Brain microvascular endothelial cell (primary cell): ENCODE results near the gene PDZRN4.

Source experiments
- DNase-seq: peaks from one replicate; pipeline ENCODE4 v3.0.0-alpha.2; 2020
- H3K27ac ChIP-seq: fragments of 250-450 bp; sonication (Bioruptor Pico); 2 replicates; pipeline ENCODE4 v1.5.1; 2020; ENCODE audit warnings: mild to moderate bottlenecking, moderate library complexity
- H3K27me3 ChIP-seq: fragments of 250-450 bp; sonication (Bioruptor Pico); replicated peaks from 2 replicates; pipeline ENCODE4 v1.5.1; 2020; ENCODE audit warnings: mild to moderate bottlenecking
- H3K36me3 ChIP-seq: fragments of 250-450 bp; sonication (Bioruptor Pico); replicated peaks from 2 replicates; pipeline ENCODE4 v1.5.1; 2020; ENCODE audit warnings: mild to moderate bottlenecking
- H3K4me3 ChIP-seq: 2 replicates; pipeline ENCODE4 v1.5.1; 2011; ENCODE audit warnings: low read depth, mild to moderate bottlenecking, control low read depth, low read length, moderate library complexity
- CTCF ChIP-seq: IDR thresholded peaks from 2 replicates; pipeline ENCODE4 v1.5.1; 2011; ENCODE audit warnings: low read depth, mild to moderate bottlenecking, moderate library complexity, low read length, control low read depth, inconsistent platforms; ENCODE audit errors: missing control alignments
- in situ Hi-C: cut with HindIII; loops from 2 replicates; pipeline ENCODE4 v1.10.0; 2017; ENCODE audit warnings: low sequenced_read_pairs, low pct_ligation_motif_present

Gene PDZRN4

GRCh38 chr12:41230756-41231155 is 42.6 kb downstream of the PDZRN4 start:
- Histone ChIP-seq H3K27me3 (no peaks in the 10 kb centered on the region), H3K4me3 (no peak overlapping the region), H3K36me3 (no peaks in the 10 kb centered on the region), H3K27ac (no peak overlapping the region)
- no peak for DNase-seq
- TF ChIP-seq CTCF, result no peak
- in situ Hi-C loops, result no loop called here

DNA sequence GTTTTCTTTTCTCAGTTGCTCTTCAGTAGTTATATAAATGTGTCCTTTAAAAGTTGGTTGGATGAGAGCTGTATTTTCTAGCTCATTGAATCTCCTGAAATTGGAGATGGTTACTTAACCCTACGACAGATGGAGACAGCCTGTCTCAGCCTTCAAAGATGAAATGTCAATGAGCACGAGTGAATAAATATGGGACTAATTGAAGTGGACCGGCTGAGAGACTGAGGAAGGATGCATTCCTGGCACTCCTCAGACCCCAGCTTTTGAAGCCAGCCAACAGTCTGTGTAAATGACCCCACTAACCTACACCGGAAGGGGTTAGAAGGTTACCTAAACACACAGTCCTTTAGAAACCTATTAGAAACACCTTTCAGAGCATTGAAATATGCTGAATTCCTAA is 46.6 kb downstream of the PDZRN4 start:
- H3K27me3 ChIP-seq, result no peaks in the 10 kb centered on the region
- H3K27ac ChIP-seq, result no peak overlapping the region
- in situ Hi-C loops, result no loop called here
- H3K4me3 ChIP-seq, result no peak overlapping the region
- H3K36me3 ChIP-seq, result no peaks in the 10 kb centered on the region
- DNase-seq, result no peak
- TF ChIP-seq CTCF, result no peak

DNA sequence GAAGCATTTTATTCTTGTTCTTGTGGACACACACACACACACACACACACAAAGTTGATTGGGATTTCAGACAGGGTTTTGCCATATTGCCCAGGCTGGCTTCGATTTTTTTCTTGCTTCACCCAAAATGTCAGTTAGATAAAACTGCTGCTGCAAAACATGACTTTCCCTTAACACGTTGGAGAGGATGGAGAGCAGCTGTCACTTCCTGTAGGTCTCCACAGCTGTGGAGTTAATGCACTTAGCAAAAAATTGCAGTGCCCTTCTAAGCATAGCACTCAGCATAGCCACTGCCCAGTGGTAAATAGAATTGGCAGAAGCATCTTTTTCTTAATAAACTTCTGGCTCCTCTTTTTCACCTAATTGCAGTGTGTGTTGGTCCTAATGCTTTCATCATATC is 54.5 kb downstream of the PDZRN4 start:
- DNase-seq, result no peak
- Histone ChIP-seq H3K27me3 (no peaks in the 10 kb centered on the region), H3K36me3 (no peaks in the 10 kb centered on the region), H3K27ac (no peak overlapping the region), H3K4me3 (no peak overlapping the region)
- in situ Hi-C loops, result no loop called here
- TF ChIP-seq CTCF, result no peak

DNA sequence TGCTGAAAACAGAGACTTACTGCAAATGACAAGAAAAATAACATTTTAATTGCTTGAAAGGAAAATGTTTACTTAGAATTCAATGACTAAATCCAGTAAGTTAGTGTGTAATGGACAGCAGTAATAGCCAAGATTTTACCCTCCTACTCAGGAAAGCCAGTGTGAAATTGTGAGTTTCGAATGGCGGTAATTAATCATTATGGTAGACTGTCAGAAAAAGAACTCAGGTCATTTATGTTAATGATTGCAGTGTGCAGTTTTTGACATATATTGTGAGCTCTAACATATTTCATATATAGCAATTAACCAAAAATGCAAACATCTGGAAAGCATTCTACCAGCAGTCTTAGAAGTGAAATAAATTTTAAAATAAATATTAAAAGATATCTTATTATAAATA is 60.3 kb downstream of the PDZRN4 start:
- no peak overlapping the region for H3K4me3 ChIP-seq
- no peak overlapping the region for H3K27ac ChIP-seq
- TF ChIP-seq CTCF, result no peak
- no peaks in the 10 kb centered on the region for H3K27me3 ChIP-seq
- in situ Hi-C loops, result no loop called here
- no peak for DNase-seq
- H3K36me3 ChIP-seq, result no peaks in the 10 kb centered on the region

GRCh38 chr12:41250748-41251147 is 62.6 kb downstream of the PDZRN4 start:
- no peak overlapping the region for H3K27ac ChIP-seq
- H3K27me3 ChIP-seq, result no peaks in the 10 kb centered on the region
- TF ChIP-seq CTCF, result no peak
- peak; percentile 3 for DNase-seq
- H3K4me3 ChIP-seq, result no peak overlapping the region
- in situ Hi-C loops, result no loop called here
- H3K36me3 ChIP-seq, result no peaks in the 10 kb centered on the region
